Smooth muscle cell of trachea (primary cell): Measurements from ENCODE around the gene B4GALNT1. TPM values are rescaled to one million over a fixed set of nuclear protein-coding genes. Genes with fewer than 3 reads are reported as not detected.

ENCODE experiments used
- total RNA-seq: library from RNA; depleted of rRNA; stranded (reverse); fragments of >200 nt; gene quantifications from 2 replicates; pipeline ENCODE4 v1.2.1, GENCODE V29; 2014

B4GALNT1 gene
- 0.58 and 1.3 TPM in 2 replicates for total RNA-seq

GRCh38 chr12:57632958-57633840, at the start of gene B4GALNT1:
TSS of gene B4GALNT1 (minus strand) at chr12:57633201. CDS start at chr12:57632132, 1,069 bp downstream.

DNA sequence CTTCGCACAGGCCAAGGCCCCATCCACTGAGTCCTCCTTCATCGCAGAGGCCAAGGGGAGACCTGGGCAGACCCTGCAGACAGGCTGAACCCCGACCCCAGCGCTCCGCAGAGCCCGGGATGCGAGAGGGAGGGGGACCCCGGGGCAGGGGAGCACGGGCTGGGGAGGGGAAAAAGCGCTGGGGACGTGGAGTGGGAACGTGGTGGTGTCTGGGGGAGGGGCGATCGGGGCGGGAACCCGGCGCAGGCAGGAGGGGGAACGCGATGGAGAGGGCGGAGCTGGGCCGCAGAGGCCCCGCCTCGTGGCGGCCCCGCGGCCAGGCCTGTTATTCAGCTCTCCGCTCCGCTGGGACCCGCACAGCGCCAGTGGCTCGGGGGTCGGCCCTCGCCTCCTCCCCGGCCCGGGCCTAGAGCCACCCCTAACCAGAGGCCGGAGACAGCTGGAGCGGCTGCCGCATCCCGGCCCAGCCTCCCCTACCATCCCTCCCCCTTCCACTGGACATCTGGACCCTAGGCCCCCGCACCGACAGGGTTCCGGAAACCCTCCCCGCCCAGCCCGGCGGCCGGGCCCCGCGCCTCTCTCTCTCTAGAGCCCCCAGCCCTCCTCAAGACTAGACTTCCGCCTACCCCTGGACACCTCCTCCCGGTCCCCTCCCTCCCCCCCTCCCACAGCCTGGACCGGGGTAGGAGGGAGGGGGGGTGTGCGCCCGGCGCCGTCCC, 21.7 kb downstream of the B4GALNT1 start, which contains the start of gene ARHGEF25:
Gene ARHGEF25, plus strand, starts transcription at position 328 of the 719 bp plus-strand sequence. CDS start 460 bp downstream, outside the sequence.

DNA sequence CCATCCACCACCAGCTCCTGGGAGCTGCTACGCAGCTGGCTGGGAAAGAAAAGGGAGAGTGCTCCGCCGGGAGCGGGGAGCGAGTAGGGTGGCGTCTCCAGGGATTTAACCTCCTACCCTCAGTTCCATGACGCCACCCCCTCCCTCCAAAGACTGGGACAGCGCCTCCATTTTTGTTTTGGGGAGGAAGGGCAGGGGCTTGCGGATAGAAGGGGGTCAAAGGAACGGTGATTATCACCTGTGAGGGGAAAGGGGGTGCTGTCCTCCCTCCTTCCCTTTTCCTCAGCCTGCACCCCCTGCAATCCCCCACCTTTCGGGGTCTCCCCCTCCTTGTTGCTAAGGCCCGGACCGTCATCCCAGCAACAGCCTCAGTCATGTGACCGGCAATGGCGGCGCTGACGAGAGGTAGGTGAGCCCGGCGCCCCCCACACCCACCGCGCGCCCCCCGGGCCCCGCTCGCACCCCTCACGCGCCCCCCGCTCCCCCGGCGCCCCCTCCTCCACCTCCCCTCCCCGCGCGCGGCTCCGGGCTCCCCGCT, 28.5 kb downstream of the B4GALNT1 start, which contains the start of gene DTX3:
Gene DTX3, plus strand, starts transcription at position 371 of the 538 bp plus-strand sequence. CDS start 1,694 bp downstream, outside the sequence.

GRCh38 chr12:57590864-57591781, 41.9 kb downstream of the B4GALNT1 start, which contains the start of gene PIP4K2C:
TSS of gene PIP4K2C (plus strand) at chr12:57591192. CDS start at chr12:57591290, 98 bp downstream.

Other genes starting within 250 kb of the B4GALNT1 start
- 15.7 and 23.7 TPM in 2 replicates for gene R3HDM2, start 202.2 kb downstream of the B4GALNT1 start, total RNA-seq
- not detected in 2 replicates for gene INHBC, start 198.4 kb downstream of the B4GALNT1 start, total RNA-seq
- 2.6 and 3.8 TPM in 2 replicates for gene INHBE, start 177.9 kb downstream of the B4GALNT1 start, total RNA-seq
- gene GLI1, start 173.4 kb downstream of the B4GALNT1 start, total RNA-seq: 1.2 and 1.6 TPM in 2 replicates
- not detected in 2 replicates for gene ARHGAP9, start 153.3 kb downstream of the B4GALNT1 start, total RNA-seq
- gene MARS1, start 145.1 kb downstream of the B4GALNT1 start, total RNA-seq: 113 and 126 TPM in 2 replicates
- gene DDIT3, start 112.7 kb downstream of the B4GALNT1 start, total RNA-seq: 57.2 and 89.6 TPM in 2 replicates
- gene MBD6, start 110.4 kb downstream of the B4GALNT1 start, total RNA-seq: 7.4 and 10.6 TPM in 2 replicates
- 139 and 156 TPM in 2 replicates for gene DCTN2, start 86.0 kb downstream of the B4GALNT1 start, total RNA-seq
- 0.44 and 0.66 TPM in 2 replicates for gene KIF5A, start 83.2 kb downstream of the B4GALNT1 start, total RNA-seq
- gene PIP4K2C, start 42.0 kb downstream of the B4GALNT1 start, total RNA-seq: 17.0 and 20.2 TPM in 2 replicates
- gene DTX3, start 28.4 kb downstream of the B4GALNT1 start, total RNA-seq: 16.9 and 25.0 TPM in 2 replicates
- gene ARHGEF25, start 21.8 kb downstream of the B4GALNT1 start, total RNA-seq: 24.4 and 51.1 TPM in 2 replicates
- gene OS9, start 60.9 kb upstream of the B4GALNT1 start, total RNA-seq: 283 and 289 TPM in 2 replicates
- gene AGAP2, start 105.5 kb upstream of the B4GALNT1 start, total RNA-seq: 0.15 and 0.50 TPM in 2 replicates
- 66.8 and 85.3 TPM in 2 replicates for gene TSPAN31, start 111.8 kb upstream of the B4GALNT1 start, total RNA-seq
- gene CDK4, start 119.1 kb upstream of the B4GALNT1 start, total RNA-seq: 281 and 285 TPM in 2 replicates
- gene MARCHF9, start 121.9 kb upstream of the B4GALNT1 start, total RNA-seq: 2.9 and 5.1 TPM in 2 replicates
- 0.15 and 0.33 TPM in 2 replicates for gene CYP27B1, start 133.9 kb upstream of the B4GALNT1 start, total RNA-seq
- 3.6 and 6.3 TPM in 2 replicates for gene METTL1, start 138.9 kb upstream of the B4GALNT1 start, total RNA-seq
- 9.3 and 10.3 TPM in 2 replicates for gene EEF1AKMT3, start 139.4 kb upstream of the B4GALNT1 start, total RNA-seq
- gene TSFM, start 149.6 kb upstream of the B4GALNT1 start, total RNA-seq: 17.2 and 20.5 TPM in 2 replicates
- gene AVIL, start 185.5 kb upstream of the B4GALNT1 start, total RNA-seq: 5.1 and 5.5 TPM in 2 replicates
- 94.2 and 111 TPM in 2 replicates for gene CTDSP2, start 213.5 kb upstream of the B4GALNT1 start, total RNA-seq